GM12892 (cell line): ENCODE measurements around the gene TSPAN9.

Source experiments
- DNase-seq: peaks from one replicate; pipeline ENCODE4 v3.0.0; 2011; ENCODE audit not compliant: insufficient read length
- FAIRE-seq: peaks from 2 replicates; lab custom pipeline; 2011; peaks lifted over from hg19 to GRCh38; lab: Jason Lieb, UNC
- POLR2A ChIP-seq: IDR thresholded peaks from 2 replicates; pipeline ENCODE4 v1.6.1; 2011; ENCODE audit warnings: low read depth, low read length, control low read depth
- POLR2AphosphoS5 ChIP-seq: IDR thresholded peaks from 2 replicates; pipeline ENCODE4 v1.6.1; 2011; ENCODE audit warnings: low read depth, low read length, control low read depth
- TAF1 ChIP-seq: IDR thresholded peaks from 2 replicates; pipeline ENCODE4 v1.6.1; 2011; ENCODE audit warnings: low read depth, mild to moderate bottlenecking, control low read depth, low read length, borderline replicate concordance

The TSPAN9 gene

DNA sequence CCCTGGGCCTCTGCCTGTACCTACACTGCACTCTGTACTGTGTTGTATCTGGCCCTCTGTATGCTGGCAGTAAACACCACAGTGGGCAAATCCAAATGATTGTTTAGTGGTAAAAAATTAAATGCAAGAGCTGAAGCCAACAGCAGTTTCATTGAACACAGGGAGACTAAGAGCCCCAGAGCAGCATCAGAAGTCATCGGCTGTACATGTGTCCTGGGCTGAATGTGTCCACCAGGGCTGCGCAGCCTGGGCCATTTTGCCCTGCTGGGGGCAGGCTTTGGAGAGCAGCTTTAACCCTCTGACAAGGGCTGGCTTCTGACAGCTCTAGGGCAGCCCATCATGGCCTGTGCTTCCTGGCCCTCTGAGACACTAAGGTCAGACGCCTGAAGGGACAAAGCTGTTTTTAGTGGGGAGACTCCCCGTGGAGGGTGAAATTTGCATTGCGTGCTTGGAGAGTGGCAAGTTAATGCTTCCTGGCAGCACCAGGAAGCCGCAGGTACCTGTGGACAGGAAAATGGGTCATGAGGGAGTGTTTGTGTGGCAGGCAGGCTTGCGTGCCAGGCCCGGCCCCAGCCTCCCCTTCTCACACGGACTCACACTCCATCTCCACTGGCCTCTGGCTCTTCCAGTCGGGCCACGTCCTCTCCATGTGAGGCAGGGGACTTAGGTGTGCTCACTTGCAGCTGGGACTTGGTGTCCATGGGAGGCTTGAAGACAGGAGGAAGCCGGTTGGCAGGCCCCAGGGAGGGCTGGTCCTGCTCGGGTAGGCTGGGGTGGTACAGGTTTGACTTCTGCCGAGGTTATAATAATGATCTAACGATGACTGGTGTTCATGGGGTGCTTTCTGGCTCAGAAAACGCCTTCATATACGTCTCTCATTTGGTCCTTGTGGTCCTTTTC lies 150.1 kb downstream of the TSPAN9 start:
- FAIRE-seq (no peak), DNase-seq (no peak)
- no peak for TF ChIP-seq POLR2AphosphoS5
- no peak for TF ChIP-seq TAF1
- TF ChIP-seq POLR2A, result no peak

DNA sequence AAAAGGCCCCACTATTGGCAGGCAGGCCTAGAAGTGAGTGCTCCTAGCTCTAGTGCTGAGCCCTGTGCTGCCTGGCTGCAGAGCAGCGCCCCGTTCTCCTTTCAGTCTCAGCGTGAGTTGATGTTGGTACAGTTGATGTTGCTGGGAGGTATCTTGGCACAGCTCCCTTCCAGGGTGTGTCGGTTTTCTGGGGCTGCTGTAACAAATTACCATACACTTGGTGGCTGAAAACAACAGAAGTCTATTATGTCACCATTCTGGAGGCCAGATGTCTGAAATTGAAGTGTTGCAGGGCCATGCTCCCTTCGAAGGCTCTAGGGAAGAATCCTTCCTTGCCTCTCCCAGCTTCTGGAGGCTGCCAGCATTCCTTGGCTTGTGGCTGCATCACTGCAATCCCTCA lies 151.4 kb downstream of the TSPAN9 start:
- no peak for DNase-seq
- no peak for TF ChIP-seq TAF1
- no peak for FAIRE-seq

DNA sequence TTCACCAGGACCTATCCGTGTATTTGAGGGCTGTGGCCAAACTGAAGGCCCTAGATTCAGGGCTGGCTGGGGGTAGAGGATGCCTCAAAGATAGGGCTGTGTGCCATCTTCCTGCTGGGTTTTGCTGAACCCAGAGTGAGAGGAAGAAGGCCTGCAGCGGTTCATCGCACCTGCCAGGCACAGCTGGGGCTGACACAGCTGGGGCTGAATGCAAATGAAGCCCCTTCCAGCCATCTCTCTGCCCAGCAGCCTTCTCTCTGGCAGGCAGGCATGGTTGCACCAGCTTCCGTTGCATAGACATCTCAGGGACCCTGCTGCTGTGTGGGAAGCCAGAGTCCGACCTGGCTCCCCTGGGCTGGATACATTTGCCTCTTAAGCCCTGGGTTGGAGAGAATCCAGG lies 152.4 kb downstream of the TSPAN9 start:
- DNase-seq, result no peak
- FAIRE-seq, result no peak
- TF ChIP-seq POLR2A (no peak), POLR2AphosphoS5 (no peak), TAF1 (no peak)

DNA sequence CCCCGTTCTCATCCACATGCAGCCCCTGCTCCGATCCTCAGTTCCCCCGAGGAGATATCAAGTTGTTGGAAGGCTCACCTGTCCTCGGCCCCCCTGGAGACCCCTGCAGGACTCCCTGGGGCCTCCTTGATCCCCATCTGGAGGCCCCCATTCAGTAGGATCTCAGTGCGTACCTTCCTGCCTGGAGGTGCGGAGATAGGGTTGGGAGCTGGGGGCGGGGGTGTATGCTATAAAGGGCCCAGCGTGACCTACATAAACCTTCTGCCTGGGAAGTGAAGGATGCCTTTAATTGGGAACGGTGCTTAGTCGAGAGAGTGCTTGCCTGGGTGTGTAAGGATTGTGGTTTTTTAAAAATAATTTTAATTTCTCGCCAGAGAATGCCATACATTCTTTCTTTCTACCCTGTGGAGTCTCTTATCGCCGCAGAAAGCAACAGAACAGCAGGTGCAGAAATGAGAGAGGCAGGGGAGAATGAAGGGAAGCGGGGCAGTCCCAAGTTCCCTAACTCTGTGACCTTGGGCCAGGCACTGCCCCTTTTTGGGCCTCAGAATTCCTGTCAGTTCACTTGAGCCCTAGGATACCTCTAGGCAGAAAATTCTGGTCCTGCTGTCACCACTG lies 153.7 kb downstream of the TSPAN9 start:
- FAIRE-seq, result no peak
- DNase-seq, result no peak
- TF ChIP-seq POLR2A, result no peak
- TF ChIP-seq POLR2AphosphoS5, result no peak
- TF ChIP-seq TAF1, result no peak

DNA sequence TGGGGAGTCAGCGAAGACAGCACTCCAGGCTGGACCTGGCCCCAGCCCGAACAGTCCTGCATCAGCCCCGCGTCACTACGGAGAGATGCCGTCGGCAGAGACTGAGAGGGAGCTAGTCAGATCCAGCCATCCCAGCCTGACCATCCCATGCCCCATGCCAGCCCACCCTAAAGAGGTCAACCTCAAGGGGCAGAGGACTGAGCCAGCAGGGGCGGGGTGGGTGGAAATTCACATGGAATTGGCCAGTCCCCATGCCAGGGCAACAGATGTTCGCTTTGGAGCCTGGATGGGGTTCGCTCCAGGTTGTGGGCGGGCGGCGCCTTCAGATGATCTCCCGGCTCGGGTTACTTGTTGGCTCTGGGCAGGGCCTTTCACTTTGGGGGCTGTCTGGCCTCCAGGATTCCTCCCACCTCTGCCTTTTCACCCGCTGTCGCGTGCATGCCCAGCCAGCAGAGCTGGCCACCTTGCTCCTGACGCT lies 154.3 kb downstream of the TSPAN9 start:
- TF ChIP-seq POLR2A (no peak), POLR2AphosphoS5 (no peak), TAF1 (no peak)
- no peak for DNase-seq
- no peak for FAIRE-seq

DNA sequence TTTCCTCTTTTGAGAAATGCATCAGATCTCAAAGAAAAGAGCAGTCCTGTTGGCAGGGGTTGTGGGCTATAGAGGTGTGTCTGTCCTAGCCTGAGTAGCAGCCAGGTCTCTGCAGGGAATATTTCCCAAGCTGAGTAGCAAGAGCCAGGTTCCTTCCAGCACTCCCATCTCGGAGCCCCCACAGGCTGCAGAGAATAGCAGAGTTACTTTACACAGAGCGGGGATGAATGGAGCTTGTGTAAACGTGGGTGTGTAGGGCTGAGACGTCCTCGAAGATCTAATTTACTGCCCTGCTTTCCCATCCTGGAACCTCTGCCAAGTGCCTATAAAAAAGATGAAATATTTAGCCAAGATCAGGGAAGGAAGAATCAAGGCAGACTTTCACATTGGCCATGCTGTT lies 156.6 kb downstream of the TSPAN9 start:
- no peak for FAIRE-seq
- no peak for TF ChIP-seq POLR2A
- no peak for TF ChIP-seq POLR2AphosphoS5
- TF ChIP-seq TAF1, result no peak
- no peak for DNase-seq

DNA sequence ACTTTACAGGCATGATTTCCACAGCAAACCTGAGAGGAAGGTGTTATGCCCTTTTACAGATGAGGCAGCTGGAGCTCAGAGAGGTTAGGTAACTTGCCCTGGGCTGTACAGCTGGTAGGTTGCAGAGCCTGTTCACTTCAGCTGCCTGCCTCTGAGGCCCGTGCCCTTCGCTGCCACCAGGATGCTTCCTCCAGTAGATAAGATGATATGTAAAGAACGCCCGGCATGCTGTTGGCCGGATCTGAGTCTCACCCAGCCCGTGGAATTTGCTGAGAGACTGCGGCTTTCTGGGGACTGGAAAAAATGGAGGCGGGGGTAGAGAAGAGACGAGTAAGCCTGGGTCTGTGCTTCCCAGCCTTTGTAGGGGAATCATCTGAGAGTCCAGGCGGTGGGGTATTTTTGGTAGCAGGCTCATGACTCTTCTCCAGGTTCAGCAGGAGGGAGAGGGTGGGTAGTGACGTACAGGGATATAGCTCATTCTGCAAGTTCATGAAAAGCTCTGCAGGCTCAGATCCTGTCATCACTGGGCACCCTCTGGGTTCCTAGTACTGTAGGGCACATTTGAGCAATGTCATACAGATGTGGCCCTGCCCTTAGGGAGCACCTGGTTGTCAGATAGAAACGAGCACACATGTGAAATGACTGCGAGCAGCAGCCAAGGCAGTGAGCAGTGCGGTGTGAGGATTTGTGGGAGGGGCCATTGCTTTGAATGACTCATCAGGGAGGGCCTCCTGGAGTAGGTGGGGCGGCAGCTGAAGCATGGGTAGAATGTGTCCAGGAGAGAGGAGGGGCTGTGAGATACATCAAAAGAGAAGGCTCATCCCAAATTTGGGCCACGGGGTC lies 159.4 kb downstream of the TSPAN9 start:
- FAIRE-seq (no peak), DNase-seq (no peak)

DNA sequence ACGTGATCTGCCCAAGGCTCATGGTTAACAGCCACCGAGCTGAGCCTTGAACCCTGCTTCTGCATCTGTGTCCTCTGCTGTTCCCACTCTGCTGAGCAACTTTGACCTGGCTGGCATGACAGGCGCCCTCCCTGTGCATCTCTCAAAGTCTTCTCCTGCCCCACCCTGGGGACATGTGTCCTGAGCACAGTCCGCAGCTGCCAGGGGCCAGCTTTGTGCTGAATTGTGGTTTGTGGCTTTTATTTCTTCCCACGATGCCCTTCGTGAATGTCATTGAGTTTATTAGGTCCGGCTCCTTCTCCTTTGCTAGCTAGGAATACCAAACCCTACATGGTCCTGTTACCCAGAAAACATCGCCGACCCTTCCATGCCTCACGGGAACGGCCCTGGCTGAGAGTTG lies 161.0 kb downstream of the TSPAN9 start:
- TF ChIP-seq POLR2AphosphoS5, result no peak
- TF ChIP-seq POLR2A, result no peak
- TF ChIP-seq TAF1, result no peak
- DNase-seq (no peak), FAIRE-seq (no peak)

More for the DNA sequence above, 159.4 kb downstream of the TSPAN9 start:
- TF ChIP-seq POLR2AphosphoS5, result no peak
- no peak for TF ChIP-seq TAF1
- TF ChIP-seq POLR2A, result no peak

DNA sequence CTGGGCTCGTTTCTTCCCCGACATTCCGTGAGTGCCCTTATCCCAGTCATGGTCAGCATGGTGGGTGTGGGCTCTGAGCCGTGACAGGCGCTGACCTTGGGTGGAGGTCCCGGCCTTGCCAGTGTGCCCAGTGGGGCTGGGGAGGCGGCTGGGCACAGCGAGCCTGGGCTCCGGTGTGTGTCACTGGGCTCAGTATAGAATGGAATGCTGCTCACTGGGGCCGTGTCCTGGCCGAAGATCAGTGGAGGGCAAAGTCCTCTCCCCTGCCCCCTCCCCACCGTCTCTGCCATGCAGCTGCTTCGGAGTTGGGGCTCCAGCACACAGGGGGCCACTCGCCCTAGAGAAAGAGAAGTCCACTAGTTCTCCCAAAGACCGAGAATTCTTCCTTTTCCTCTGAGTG lies 164.4 kb downstream of the TSPAN9 start:
- no peak for DNase-seq
- TF ChIP-seq TAF1 (no peak), POLR2A (no peak), POLR2AphosphoS5 (no peak)
- no peak for FAIRE-seq

DNA sequence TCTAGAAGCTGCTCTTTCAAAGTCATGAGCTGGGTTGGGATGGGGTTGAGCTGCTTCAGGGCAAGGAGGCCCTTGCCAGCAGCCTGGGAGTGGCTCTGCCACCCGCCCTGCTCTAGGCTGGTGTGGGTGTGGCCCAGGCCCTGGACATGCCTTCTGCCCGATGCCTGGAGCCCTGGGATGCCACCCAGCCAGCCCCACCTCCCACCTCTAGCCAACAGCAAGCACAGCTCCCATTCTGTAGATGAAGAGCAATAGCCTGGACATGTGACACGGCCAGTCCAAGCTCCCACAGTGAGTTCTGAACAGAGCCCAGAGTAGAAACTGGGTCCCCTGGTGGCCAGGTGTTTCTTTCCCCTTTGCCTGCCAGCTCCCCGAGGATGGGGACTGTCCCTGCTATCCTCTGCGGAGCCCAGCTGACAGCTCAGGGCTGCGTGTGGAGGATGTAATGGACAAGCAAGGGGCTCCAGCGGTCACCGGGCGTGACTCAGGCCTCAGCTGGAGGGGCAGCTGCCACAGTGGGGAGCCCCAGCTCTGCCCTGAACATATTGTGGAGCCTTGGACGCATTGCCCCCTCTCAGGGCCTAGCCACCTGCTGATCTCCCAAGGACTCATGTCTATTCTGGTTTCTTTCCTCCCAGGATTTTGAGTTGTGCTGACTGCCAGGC lies 165.2 kb downstream of the TSPAN9 start:
- TF ChIP-seq POLR2AphosphoS5, result no peak
- no peak for TF ChIP-seq TAF1
- no peak for TF ChIP-seq POLR2A
- DNase-seq, result no peak
- no peak for FAIRE-seq

DNA sequence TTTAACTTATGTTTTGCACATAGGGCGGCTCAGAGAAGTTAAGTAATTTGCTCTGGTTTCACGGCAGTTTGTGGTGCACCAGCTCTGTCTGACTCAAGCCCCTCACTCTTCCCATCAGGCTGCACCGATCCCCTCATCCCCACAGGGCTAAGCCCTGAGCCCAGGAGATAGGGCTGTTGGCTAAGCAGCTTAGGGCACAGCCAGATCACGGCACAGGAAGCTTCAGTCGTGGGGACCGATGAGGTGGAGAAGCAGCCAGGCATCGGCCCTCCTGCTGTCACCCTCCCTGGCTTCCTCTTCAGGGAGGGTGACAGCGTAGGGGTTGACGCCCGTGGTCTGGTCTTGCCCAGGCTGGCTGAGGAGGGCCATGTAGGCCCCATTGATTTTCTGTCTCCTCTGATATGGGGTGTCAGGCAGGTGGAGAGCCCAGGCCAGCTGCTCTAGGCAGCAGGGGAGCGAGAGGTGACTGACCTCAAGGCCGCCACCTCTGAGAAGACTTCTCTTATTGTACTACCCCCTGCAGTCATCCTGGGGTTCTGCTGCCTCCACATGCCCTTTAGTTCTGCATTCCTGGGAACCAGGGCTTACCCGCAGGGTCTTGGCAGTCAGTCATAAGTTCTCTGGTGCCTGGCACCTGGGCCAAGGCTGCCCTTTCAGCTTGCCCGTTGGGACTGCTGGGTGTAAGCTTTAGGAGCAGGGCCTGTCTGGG lies 166.4 kb downstream of the TSPAN9 start:
- FAIRE-seq (no peak), DNase-seq (no peak)
- TF ChIP-seq POLR2A, result no peak
- TF ChIP-seq TAF1, result no peak
- no peak for TF ChIP-seq POLR2AphosphoS5
